ENCODE measurements around the gene ZNF410. TPM values are rescaled to one million over a fixed set of nuclear protein-coding genes. Genes with fewer than 3 reads are reported as not detected.
A peak's percentile ranks its signal among the peaks of the same experiment; 100 is the strongest.
"Not testable (repeated sequence)": the region's sequence is repeated elsewhere in the genome, so short reads cannot be mapped to it uniquely, and the experiment has no call there.

The ZNF410 gene
- total RNA-seq, 1 experiment from 2014 or later = 67.9 TPM

- no peak for DNase-seq (ENCODE audit: low read depth)
Measured at GRCh38 chr14:73887318-73887616, 608 bp downstream of the ZNF410 start.

- DNase-seq (ENCODE audit: low read depth) = no peak
Measured at GRCh38 chr14:73887694-73888459, 1.2 kb downstream of the ZNF410 start.

GRCh38 chr14:73888460-73888725 is 1.7 kb downstream of the ZNF410 start:
- DNase-seq (ENCODE audit: low read depth) = no peak

- DNase-seq (ENCODE audit: low read depth) = no peak
Measured at GRCh38 chr14:73888971-73889370, 2.3 kb downstream of the ZNF410 start.

GRCh38 chr14:73889376-73889775 is 2.7 kb downstream of the ZNF410 start:
- DNase-seq (ENCODE audit: low read depth) = no peak

GRCh38 chr14:73894180-73894687 is 7.6 kb downstream of the ZNF410 start:
- DNase-seq (ENCODE audit: low read depth) = not testable (repeated sequence)

- DNase-seq (ENCODE audit: low read depth) = no peak
Measured at GRCh38 chr14:73895939-73896338, 9.3 kb downstream of the ZNF410 start.

- DNase-seq (ENCODE audit: low read depth) = no peak
Measured at GRCh38 chr14:73896521-73896920, 9.9 kb downstream of the ZNF410 start.

- no peak for DNase-seq (ENCODE audit: low read depth)
Measured at GRCh38 chr14:73903028-73903427, 16.4 kb downstream of the ZNF410 start.

- no peak for DNase-seq (ENCODE audit: low read depth)
Measured at GRCh38 chr14:73909681-73910080, 23.0 kb downstream of the ZNF410 start.

- DNase-seq (ENCODE audit: low read depth) = no peak
Measured at GRCh38 chr14:73913256-73913655, 26.6 kb downstream of the ZNF410 start.

- no peak for DNase-seq (ENCODE audit: low read depth)
Measured at GRCh38 chr14:73916324-73916723, 29.7 kb downstream of the ZNF410 start.

- DNase-seq (ENCODE audit: low read depth) = not testable (repeated sequence)
Measured at GRCh38 chr14:73919457-73919856, 32.8 kb downstream of the ZNF410 start.

GRCh38 chr14:73924337-73924736 is 37.7 kb downstream of the ZNF410 start:
- no peak for DNase-seq (ENCODE audit: low read depth)

- peak; percentile 2 for DNase-seq (ENCODE audit: low read depth)
Measured at GRCh38 chr14:73935666-73936065, 49.0 kb downstream of the ZNF410 start.

- no peak for DNase-seq (ENCODE audit: low read depth)
Measured at GRCh38 chr14:73936548-73936947, 49.9 kb downstream of the ZNF410 start.

GRCh38 chr14:73937012-73937411 is 50.4 kb downstream of the ZNF410 start:
- DNase-seq (ENCODE audit: low read depth) = no peak

- no peak for DNase-seq (ENCODE audit: low read depth)
Measured at GRCh38 chr14:73942180-73942579, 55.5 kb downstream of the ZNF410 start.

GRCh38 chr14:73943083-73943482 is 56.4 kb downstream of the ZNF410 start:
- DNase-seq (ENCODE audit: low read depth) = peak; percentile 58

- no peak for DNase-seq (ENCODE audit: low read depth)
Measured at GRCh38 chr14:73944432-73945158, 57.9 kb downstream of the ZNF410 start.

- DNase-seq (ENCODE audit: low read depth) = no peak
Measured at GRCh38 chr14:73945159-73945670, 58.6 kb downstream of the ZNF410 start.

- DNase-seq (ENCODE audit: low read depth) = peak; percentile 96
Measured at GRCh38 chr14:73949752-73950734, 63.4 kb downstream of the ZNF410 start, which contains the start of the genes COQ6 and FAM161B. Gene COQ6, plus strand, starts transcription at chr14:73950302. Its CDS starts 31 bp downstream, at chr14:73950333. Gene FAM161B, minus strand, starts transcription at chr14:73950094. Its CDS starts 68 bp downstream, at chr14:73950026.

Data from RPMI7951 (cell line).